ENCODE data around the gene ZNF207. TPM values are rescaled to one million over a fixed set of nuclear protein-coding genes. Genes with fewer than 3 reads are reported as not detected.

Gene ZNF207
- total and polyA plus RNA-seq, 2 donors (not counting 1 experiment from before 2014, with no cell fraction given): 135 to 314 TPM

GRCh38 chr17:32333187-32333586, 16.8 kb upstream of the ZNF207 start:
- no peak overlapping the region for H3K4me2 ChIP-seq (replicated peaks; ENCODE audit: low read depth, low read length, poor library complexity, severe bottlenecking)
- no peak for DNase-seq
- no peaks in the 10 kb centered on the region for H3K4me1 ChIP-seq (ENCODE audit: control insufficient read depth in 2 of 2, insufficient read depth in 2 of 2, low read length in 2 of 2)
- no peak overlapping the region for H3K27ac ChIP-seq (ENCODE audit: low read length in 2 of 2)
- Mint-ChIP-seq H3K4me1 (peaks cover 2% of the 10 kb centered on the region), H3K9me3 (ENCODE audit: insufficient read depth) (no peaks in the 10 kb centered on the region), H3K27ac (no peak overlapping the region), H3K4me3 (no peak overlapping the region), H3K27me3 (no peaks in the 10 kb centered on the region)
- ATAC-seq (ENCODE audit: low read depth): no peak
- no peak overlapping the region for H3K9ac ChIP-seq (ENCODE audit: low read length)
- no peaks in the 10 kb centered on the region for H3K27me3 ChIP-seq (replicated peaks in 1 of 4; ENCODE audit: control extremely low read depth in 1 of 4, control insufficient read depth in 3 of 4, insufficient read depth in 4 of 4, low read length in 3 of 4)
- no peaks in the 10 kb centered on the region for H3K79me2 ChIP-seq (ENCODE audit: control insufficient read depth, insufficient read depth, low read length)
- no peak overlapping the region for H3K4me3 ChIP-seq (ENCODE audit: control extremely low read depth in 1 of 5, extremely low read depth in 1 of 5, insufficient read depth in 1 of 5, low read depth in 2 of 5, low read length in 4 of 5)
- ChIA-PET CTCF (no interaction called here), POLR2A (no interaction called here)
- no peaks in the 10 kb centered on the region for H4K20me1 ChIP-seq (ENCODE audit: control insufficient read depth, insufficient read depth, low read length, poor library complexity, severe bottlenecking)
- no peak overlapping the region for H2AFZ ChIP-seq (ENCODE audit: insufficient read depth, low read depth, low read length, poor library complexity, severe bottlenecking)
- WGBS (ENCODE audit: insufficient coverage): no CpG with 5 or more reads among the region's 2 CpGs
- TF ChIP-seq EZH2 (IDR thresholded peaks at IDR 0.05; ENCODE audit: borderline replicate concordance, insufficient read depth, low read depth, low read length, poor library complexity, severe bottlenecking) (no peak), CTCF (IDR thresholded peaks at IDR 0.05) (no peak)
- H3K36me3 ChIP-seq (replicated peaks in 1 of 2; ENCODE audit: control extremely low read depth in 1 of 2, control insufficient read depth in 1 of 2, extremely low read depth in 1 of 2, insufficient read depth in 2 of 2, low read length in 1 of 2): peaks cover 0 to 15% of the 10 kb centered on the region in 2 experiments
- intact Hi-C loops (cut with micrococcal nuclease): no loop called here
- no peaks in the 10 kb centered on the region for H3K9me3 ChIP-seq (ENCODE audit: control extremely low read depth in 1 of 3, control insufficient read depth in 2 of 3, insufficient read depth in 1 of 3, low read length in 2 of 3)

- Mint-ChIP-seq H3K4me1 (peaks cover 1% of the 10 kb centered on the region), H3K4me3 (no peak overlapping the region), H3K27me3 (no peaks in the 10 kb centered on the region), H3K27ac (no peak overlapping the region), H3K9me3 (ENCODE audit: insufficient read depth) (no peaks in the 10 kb centered on the region)
- POLR2A ChIA-PET: no interaction called here
- H3K4me1 ChIP-seq (ENCODE audit: control insufficient read depth in 2 of 2, insufficient read depth in 2 of 2, low read length in 2 of 2): no peaks in the 10 kb centered on the region
- H3K4me2 ChIP-seq (replicated peaks; ENCODE audit: low read depth, low read length, poor library complexity, severe bottlenecking): no peak overlapping the region
- no peaks in the 10 kb centered on the region for H3K27me3 ChIP-seq (replicated peaks in 1 of 4; ENCODE audit: control extremely low read depth in 1 of 4, control insufficient read depth in 3 of 4, insufficient read depth in 4 of 4, low read length in 3 of 4)
- ATAC-seq (ENCODE audit: low read depth) (no peak), DNase-seq (no peak)
- CTCF ChIA-PET: interaction anchor here (2.2 kb wide), 1 partner anchor 16 kb away, joined by 8 read pairs; no protein-coding TSS in a partner anchor
- H4K20me1 ChIP-seq (ENCODE audit: control insufficient read depth, insufficient read depth, low read length, poor library complexity, severe bottlenecking): no peaks in the 10 kb centered on the region
- no peaks in the 10 kb centered on the region for H3K79me2 ChIP-seq (ENCODE audit: control insufficient read depth, insufficient read depth, low read length)
- no peaks in the 10 kb centered on the region for H3K9me3 ChIP-seq (ENCODE audit: control extremely low read depth in 1 of 3, control insufficient read depth in 2 of 3, insufficient read depth in 1 of 3, low read length in 2 of 3)
- H3K27ac ChIP-seq (ENCODE audit: low read length in 2 of 2): no peak overlapping the region
- H3K9ac ChIP-seq (ENCODE audit: low read length): no peak overlapping the region
- intact Hi-C loops (cut with micrococcal nuclease): no loop called here
- TF ChIP-seq CTCF (IDR thresholded peaks at IDR 0.05): no peak
- no peak for TF ChIP-seq EZH2 (IDR thresholded peaks at IDR 0.05; ENCODE audit: borderline replicate concordance, insufficient read depth, low read depth, low read length, poor library complexity, severe bottlenecking)
- H3K4me3 ChIP-seq (ENCODE audit: control extremely low read depth in 1 of 5, extremely low read depth in 1 of 5, insufficient read depth in 1 of 5, low read depth in 2 of 5, low read length in 4 of 5): no peak overlapping the region
- no peak overlapping the region for H2AFZ ChIP-seq (ENCODE audit: insufficient read depth, low read depth, low read length, poor library complexity, severe bottlenecking)
- peaks cover 0 to 20% of the 10 kb centered on the region in 2 experiments for H3K36me3 ChIP-seq (replicated peaks in 1 of 2; ENCODE audit: control extremely low read depth in 1 of 2, control insufficient read depth in 1 of 2, extremely low read depth in 1 of 2, insufficient read depth in 2 of 2, low read length in 1 of 2)
These were observed 14.9 kb upstream of the ZNF207 start for GRCh38 chr17:32335046-32335445.

Data from B cell (primary cell).